ENCODE results near the gene PSENEN.

GRCh38 chr19:35714601-35715354 is 30.7 kb upstream of the PSENEN start:
- TF ChIP-seq YY1 (IDR thresholded peaks at IDR 0.05; ENCODE audit: insufficient read depth, insufficient read length) (no peak), ZNF274 (IDR thresholded peaks at IDR 0.05; ENCODE audit: low read depth, low read length) (no peak)
